Measurements from ENCODE around the gene FAM241B. TPM values are rescaled to one million over a fixed set of nuclear protein-coding genes. Genes with fewer than 3 reads are reported as not detected.

FAM241B gene
- total RNA-seq, 1 experiment from 2014 or later = 24.9 TPM

- CTCF ChIA-PET = interaction anchor here (1.2 to 1.6 kb wide), 2 partner anchors 33 to 115 kb away, joined by 3 to 8 read pairs; no protein-coding TSS in a partner anchor
- Mint-ChIP-seq H3K27ac (ENCODE audit: unreplicated experiment) (no peak overlapping the region), H3K36me3 (ENCODE audit: insufficient read depth, unreplicated experiment) (peaks cover 15% of the 10 kb centered on the region), H3K9me3 (ENCODE audit: unreplicated experiment) (peaks cover 6% of the 10 kb centered on the region), H3K4me3 (ENCODE audit: unreplicated experiment) (peak overlapping the region; percentile 68), H3K27me3 (ENCODE audit: insufficient read depth, unreplicated experiment) (no peaks in the 10 kb centered on the region), H3K4me1 (ENCODE audit: low read depth, unreplicated experiment) (no peaks in the 10 kb centered on the region)
- Histone ChIP-seq H3K4me1 (peaks cover 6% of the 10 kb centered on the region), H3K36me3 (ENCODE audit: control insufficient read depth, insufficient read depth, low read length) (peaks cover 3% of the 10 kb centered on the region; the same call in 1 of the 2 replicates), H3K27me3 (replicated peaks; ENCODE audit: control insufficient read depth, insufficient read depth, low read length) (no peaks in the 10 kb centered on the region), H3K9me3 (no peaks in the 10 kb centered on the region), H3K4me3 (ENCODE audit: low read depth, low read length) (peak overlapping the region; percentile 57)
- TSS peak; percentile 28 for BruUV-seq (replicated peaks)
- intact Hi-C loops (cut with micrococcal nuclease; ENCODE audit: unreplicated experiment) = loop anchor here (2.0 kb wide), 2 partner anchors 222 to 312 kb away; no protein-coding TSS in a partner anchor
- POLR2A ChIA-PET = no interaction called here
- DNase-seq = peak in 1 of 2 experiments; percentile 39
- TF ChIP-seq, protein P1, sequence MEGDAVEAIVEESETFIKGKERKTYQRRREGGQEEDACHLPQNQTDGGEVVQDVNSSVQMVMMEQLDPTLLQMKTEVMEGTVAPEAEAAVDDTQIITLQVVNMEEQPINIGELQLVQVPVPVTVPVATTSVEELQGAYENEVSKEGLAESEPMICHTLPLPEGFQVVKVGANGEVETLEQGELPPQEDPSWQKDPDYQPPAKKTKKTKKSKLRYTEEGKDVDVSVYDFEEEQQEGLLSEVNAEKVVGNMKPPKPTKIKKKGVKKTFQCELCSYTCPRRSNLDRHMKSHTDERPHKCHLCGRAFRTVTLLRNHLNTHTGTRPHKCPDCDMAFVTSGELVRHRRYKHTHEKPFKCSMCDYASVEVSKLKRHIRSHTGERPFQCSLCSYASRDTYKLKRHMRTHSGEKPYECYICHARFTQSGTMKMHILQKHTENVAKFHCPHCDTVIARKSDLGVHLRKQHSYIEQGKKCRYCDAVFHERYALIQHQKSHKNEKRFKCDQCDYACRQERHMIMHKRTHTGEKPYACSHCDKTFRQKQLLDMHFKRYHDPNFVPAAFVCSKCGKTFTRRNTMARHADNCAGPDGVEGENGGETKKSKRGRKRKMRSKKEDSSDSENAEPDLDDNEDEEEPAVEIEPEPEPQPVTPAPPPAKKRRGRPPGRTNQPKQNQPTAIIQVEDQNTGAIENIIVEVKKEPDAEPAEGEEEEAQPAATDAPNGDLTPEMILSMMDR (IDR thresholded peaks at IDR 0.05; ENCODE audit: insufficient read depth in 1 of 2, low read depth in 1 of 2, low read length in 1 of 2, severe bottlenecking in 1 of 2, unreplicated experiment in 1 of 2) = no peak
These were observed 779 bp downstream of the FAM241B start for GRCh38 chr10:69630651-69631400.

GRCh38 chr10:69631566-69631965 is 1.5 kb downstream of the FAM241B start:
- H3K9me3 Mint-ChIP-seq (ENCODE audit: unreplicated experiment) = peaks cover 6% of the 10 kb centered on the region
- H3K9me3 ChIP-seq = no peaks in the 10 kb centered on the region
- H3K36me3 ChIP-seq (ENCODE audit: control insufficient read depth, insufficient read depth, low read length) = peaks cover 3% of the 10 kb centered on the region; the same call in 1 of the 2 replicates
- no peaks in the 10 kb centered on the region for H3K27me3 ChIP-seq (replicated peaks; ENCODE audit: control insufficient read depth, insufficient read depth, low read length)
- H3K27me3 Mint-ChIP-seq (ENCODE audit: insufficient read depth, unreplicated experiment) = no peaks in the 10 kb centered on the region
- CTCF ChIA-PET = interaction anchor here (0.7 to 1.6 kb wide), 4 partner anchors 32 to 213 kb away, joined by 3 to 8 read pairs (median 3); no protein-coding TSS in a partner anchor
- H3K4me3 ChIP-seq (ENCODE audit: low read depth, low read length) = no peak overlapping the region
- peak overlapping the region; percentile 68 for H3K4me3 Mint-ChIP-seq (ENCODE audit: unreplicated experiment)
- DNase-seq = peak in 1 of 2 experiments; percentile 35
- intact Hi-C loops (cut with micrococcal nuclease; ENCODE audit: unreplicated experiment) = loop anchor here (2.0 kb wide), 2 partner anchors 223 to 313 kb away; no protein-coding TSS in a partner anchor
- POLR2A ChIA-PET = no interaction called here
- BruUV-seq (replicated peaks) = no TSS peak
- no peak overlapping the region for H3K27ac Mint-ChIP-seq (ENCODE audit: unreplicated experiment)
- H3K36me3 Mint-ChIP-seq (ENCODE audit: insufficient read depth, unreplicated experiment) = peaks cover 15% of the 10 kb centered on the region
- H3K4me1 Mint-ChIP-seq (ENCODE audit: low read depth, unreplicated experiment) = no peaks in the 10 kb centered on the region
- H3K4me1 ChIP-seq = peaks cover 6% of the 10 kb centered on the region
- TF ChIP-seq, protein P1 (IDR thresholded peaks at IDR 0.05; ENCODE audit: insufficient read depth in 1 of 2, low read depth in 1 of 2, low read length in 1 of 2, severe bottlenecking in 1 of 2, unreplicated experiment in 1 of 2) = no peak

DNA sequence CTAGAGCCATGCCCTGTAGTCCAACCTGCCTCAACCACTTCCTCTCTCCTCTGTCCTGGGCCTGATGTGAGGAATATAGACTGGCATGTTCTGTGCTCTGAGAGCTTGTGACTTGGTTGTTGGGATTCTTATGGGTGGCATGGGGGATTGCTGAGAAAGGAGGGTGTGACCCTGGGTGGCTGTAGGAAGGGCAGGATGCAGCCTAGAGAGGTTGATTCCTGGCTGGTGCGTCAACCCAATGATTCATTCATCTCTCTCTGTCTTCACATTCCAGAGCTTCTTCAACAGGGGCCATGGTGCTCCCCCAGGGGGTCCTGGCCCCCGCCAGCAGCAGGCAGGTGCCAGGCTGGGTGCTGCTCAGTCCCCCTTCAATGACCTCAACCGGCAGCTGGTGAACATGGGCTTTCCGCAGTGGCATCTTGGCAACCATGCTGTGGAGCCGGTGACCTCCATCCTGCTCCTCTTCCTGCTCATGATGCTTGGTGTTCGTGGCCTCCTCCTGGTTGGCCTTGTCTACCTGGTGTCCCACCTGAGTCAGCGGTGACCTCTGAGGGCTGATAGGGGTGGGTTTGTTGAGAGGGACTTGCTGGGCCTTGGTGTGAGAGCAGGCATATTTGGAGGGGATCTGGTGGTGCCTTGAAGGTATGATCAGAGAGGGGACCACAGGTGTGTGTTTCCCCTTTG is 2.6 kb downstream of the FAM241B start:
- H3K36me3 ChIP-seq (ENCODE audit: control insufficient read depth, insufficient read depth, low read length) = peaks cover 3% of the 10 kb centered on the region; the same call in 1 of the 2 replicates
- BruUV-seq (replicated peaks) = no TSS peak
- ChIA-PET CTCF (interaction anchor here (0.6 to 1.2 kb wide), 4 partner anchors 31 to 1068 kb away, joined by 3 read pairs; no protein-coding TSS in a partner anchor), POLR2A (no interaction called here)
- peaks cover 6% of the 10 kb centered on the region for H3K9me3 Mint-ChIP-seq (ENCODE audit: unreplicated experiment)
- H3K4me3 ChIP-seq (ENCODE audit: low read depth, low read length) = no peak overlapping the region
- intact Hi-C loops (cut with micrococcal nuclease; ENCODE audit: unreplicated experiment) = no loop called here
- H3K27me3 Mint-ChIP-seq (ENCODE audit: insufficient read depth, unreplicated experiment) = no peaks in the 10 kb centered on the region
- peaks cover 15% of the 10 kb centered on the region for H3K36me3 Mint-ChIP-seq (ENCODE audit: insufficient read depth, unreplicated experiment)
- H3K27ac Mint-ChIP-seq (ENCODE audit: unreplicated experiment) = no peak overlapping the region
- DNase-seq = peak in 1 of 2 experiments; percentile 35
- H3K27me3 ChIP-seq (replicated peaks; ENCODE audit: control insufficient read depth, insufficient read depth, low read length) = no peaks in the 10 kb centered on the region
- H3K9me3 ChIP-seq = no peaks in the 10 kb centered on the region
- peak overlapping the region; percentile 21 for H3K4me3 Mint-ChIP-seq (ENCODE audit: unreplicated experiment)
- peaks cover 6% of the 10 kb centered on the region for H3K4me1 ChIP-seq
- H3K4me1 Mint-ChIP-seq (ENCODE audit: low read depth, unreplicated experiment) = no peaks in the 10 kb centered on the region
- TF ChIP-seq, protein P1 (IDR thresholded peaks at IDR 0.05; ENCODE audit: insufficient read depth in 1 of 2, low read depth in 1 of 2, low read length in 1 of 2, severe bottlenecking in 1 of 2, unreplicated experiment in 1 of 2) = no peak

Measured in Caco-2 (cell line).